Trophoblast cell (in vitro differentiated cells and primary cell): ENCODE results near the gene MED13L.

Source experiments
- DNase-seq, 2 donors: peaks; one replicate each; pipeline ENCODE4 v3.0.0-alpha.2; 2016
- H2AFZ ChIP-seq: 2 replicates; pipeline ENCODE4 v1.6.1; 2013; ENCODE audit warnings: low read length, moderate library complexity, mild to moderate bottlenecking; ENCODE audit not compliant: insufficient read depth, poor library complexity
- H2AK5ac ChIP-seq: 2 replicates; pipeline ENCODE4 v1.6.1; 2013; ENCODE audit warnings: mild to moderate bottlenecking, low read length
- H2BK120ac ChIP-seq: 2 replicates; pipeline ENCODE4 v1.6.1; 2013; ENCODE audit warnings: low read length, mild to moderate bottlenecking, moderate library complexity; ENCODE audit not compliant: insufficient read depth, poor library complexity
- H2BK12ac ChIP-seq: 2 replicates; pipeline ENCODE4 v1.6.1; 2013; ENCODE audit warnings: mild to moderate bottlenecking, low read length, moderate library complexity
- H2BK5ac ChIP-seq: 2 replicates; pipeline ENCODE4 v1.6.1; 2013; ENCODE audit warnings: low read length, low read depth, moderate library complexity, mild to moderate bottlenecking; ENCODE audit not compliant: poor library complexity
- H3K14ac ChIP-seq: 2 replicates; pipeline ENCODE4 v1.6.1; 2013; ENCODE audit warnings: mild to moderate bottlenecking, low read length
- H3K18ac ChIP-seq: 2 replicates; pipeline ENCODE4 v1.6.1; 2013; ENCODE audit warnings: mild to moderate bottlenecking, low read length
- H3K23ac ChIP-seq: 2 replicates; pipeline ENCODE4 v1.6.1; 2013; ENCODE audit warnings: low read length
- H3K27ac ChIP-seq: 2 replicates; pipeline ENCODE4 v1.5.1; 2013; ENCODE audit warnings: low read depth, mild to moderate bottlenecking, inconsistent platforms, low read length, moderate library complexity
- H3K27me3 ChIP-seq: 2 replicates; pipeline ENCODE4 v1.6.1; 2013; ENCODE audit warnings: inconsistent platforms, mild to moderate bottlenecking, low read length, moderate library complexity; ENCODE audit not compliant: insufficient read depth
- H3K36me3 ChIP-seq, 2 experiments: 1 replicate in 1 of 2; 2 replicates in 1 of 2; pipeline ENCODE4 v1.6.1; 2013; ENCODE audit warnings: low read length in 2 of 2, mild to moderate bottlenecking in 2 of 2, moderate library complexity in 1 of 2; ENCODE audit not compliant: insufficient read depth in 2 of 2, control insufficient read depth in 1 of 2
- H3K4ac ChIP-seq: 2 replicates; pipeline ENCODE4 v1.6.1; 2013; ENCODE audit warnings: low read depth, mild to moderate bottlenecking, low read length, moderate library complexity
- H3K4me1 ChIP-seq, 2 experiments: 1 replicate in 1 of 2; 2 replicates in 1 of 2; pipeline ENCODE4 v1.6.1; 2013; ENCODE audit warnings: low read length in 2 of 2, mild to moderate bottlenecking in 2 of 2, moderate library complexity in 1 of 2; ENCODE audit not compliant: insufficient read depth in 2 of 2, control insufficient read depth in 1 of 2
- H3K4me2 ChIP-seq: 2 replicates; pipeline ENCODE4 v1.6.1; 2013; ENCODE audit warnings: inconsistent platforms, mild to moderate bottlenecking, low read length, moderate library complexity
- H3K4me3 ChIP-seq: 2 replicates; pipeline ENCODE4 v1.5.1; 2013; ENCODE audit warnings: mild to moderate bottlenecking, low read depth, low read length, inconsistent platforms
- H3K79me1 ChIP-seq: one replicate; pipeline ENCODE4 v1.6.1; 2013; ENCODE audit warnings: low read length
- H3K79me2 ChIP-seq: 2 replicates; pipeline ENCODE4 v1.6.1; 2013; ENCODE audit warnings: low read length, mild to moderate bottlenecking; ENCODE audit not compliant: control insufficient read depth, insufficient read depth, poor library complexity
- H3K9ac ChIP-seq: 2 replicates; pipeline ENCODE4 v1.6.1; 2013; ENCODE audit warnings: mild to moderate bottlenecking, low read length
- H3K9me3 ChIP-seq: 2 replicates; pipeline ENCODE4 v1.6.1; 2013; ENCODE audit warnings: low read depth, mild to moderate bottlenecking, control low read depth, inconsistent platforms, low read length; ENCODE audit not compliant: insufficient read depth
- H4K12ac ChIP-seq: 2 replicates; pipeline ENCODE4 v1.6.1; 2013; ENCODE audit warnings: low read depth, mild to moderate bottlenecking, low read length, moderate library complexity
- H4K8ac ChIP-seq: 2 replicates; pipeline ENCODE4 v1.6.1; 2013; ENCODE audit warnings: low read depth, mild to moderate bottlenecking, low read length, moderate library complexity
- H4K91ac ChIP-seq: one replicate; pipeline ENCODE4 v1.6.1; 2013; ENCODE audit warnings: low read depth, mild to moderate bottlenecking, low read length, moderate library complexity
- WGBS: extraction: QIAGEN DNeasy Blood & Tissue Kit; methylation state at CpG from one replicate; pipeline ENCODE4 v1.1.7; 2013; ENCODE audit warnings: missing lambda C conversion rate; ENCODE audit not compliant: insufficient read length, insufficient coverage; ENCODE audit errors: extremely low coverage; 5-methylcytosine and 5-hydroxymethylcytosine counted together

MED13L gene

DNA sequence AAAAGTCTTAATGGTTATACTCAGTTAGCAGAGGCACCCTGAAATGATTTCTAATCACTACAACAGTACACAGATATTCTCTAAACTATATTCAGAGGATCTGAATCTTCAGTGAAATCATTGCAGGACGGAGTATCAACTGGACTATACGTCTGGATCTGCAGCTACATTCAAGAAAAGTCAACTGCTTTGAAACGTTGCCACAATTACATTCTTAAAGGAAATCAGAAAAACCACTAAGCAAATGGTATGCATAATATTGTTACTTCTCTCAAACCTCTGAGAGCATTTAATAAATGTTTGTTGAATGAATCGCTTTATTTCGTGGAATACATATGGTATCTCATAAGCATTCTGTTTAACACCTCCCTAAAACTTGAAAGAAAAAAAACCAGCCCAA lies 67.4 kb downstream of the MED13L start:
- Histone ChIP-seq H3K79me1 (no peaks in the 10 kb centered on the region), H3K4me1 (no peaks in the 10 kb centered on the region), H3K14ac (no peak overlapping the region), H3K27ac (no peak overlapping the region), H4K12ac (no peak overlapping the region), H3K4me3 (no peak overlapping the region), H3K18ac (no peak overlapping the region), H3K4me2 (no peak overlapping the region), H2AK5ac (no peak overlapping the region), H3K9ac (no peak overlapping the region), H3K23ac (no peak overlapping the region), H4K8ac (no peak overlapping the region), H3K27me3 (no peaks in the 10 kb centered on the region), H3K9me3 (no peaks in the 10 kb centered on the region), H3K79me2 (peaks cover 5% of the 10 kb centered on the region), H2BK120ac (no peak overlapping the region), H2BK5ac (no peak overlapping the region), H2AFZ (no peak overlapping the region), H3K36me3 (no peaks in the 10 kb centered on the region), H3K4ac (no peak overlapping the region), H2BK12ac (no peak overlapping the region), H4K91ac (no peak overlapping the region)
- no peak for DNase-seq
- WGBS, result no CpG with 5 or more reads among the region's 5 CpGs

DNA sequence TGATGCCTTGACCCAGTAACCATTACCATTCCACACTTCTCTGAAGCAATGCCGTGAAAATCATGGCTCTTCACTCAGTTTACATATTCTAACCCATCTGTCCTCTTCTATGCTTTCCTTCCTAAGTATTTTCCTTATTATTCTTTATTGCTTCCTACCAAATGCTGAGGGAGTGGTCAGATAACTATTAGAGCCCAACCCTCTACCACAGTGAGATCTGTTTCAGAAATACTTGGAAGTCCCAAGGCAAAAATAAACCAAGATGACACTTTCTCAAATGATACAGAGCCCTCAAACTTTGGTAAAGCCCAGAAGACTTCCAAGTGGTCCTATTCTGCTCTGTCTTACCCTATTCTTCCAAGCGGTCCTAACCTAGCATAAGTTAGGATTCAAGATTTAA lies 68.0 kb downstream of the MED13L start:
- no peak overlapping the region for H2BK120ac ChIP-seq
- peaks cover 7% of the 10 kb centered on the region for H3K79me2 ChIP-seq
- H3K9me3 ChIP-seq, result no peaks in the 10 kb centered on the region
- no peak overlapping the region for H3K4me2 ChIP-seq
- no peak overlapping the region for H3K27ac ChIP-seq
- no peak overlapping the region for H2AFZ ChIP-seq
- H3K4me3 ChIP-seq, result no peak overlapping the region
- H2BK12ac ChIP-seq, result no peak overlapping the region
- no peak for DNase-seq
- no peak overlapping the region for H3K4ac ChIP-seq
- no peak overlapping the region for H2BK5ac ChIP-seq
- H3K23ac ChIP-seq, result no peak overlapping the region
- no peaks in the 10 kb centered on the region for H3K4me1 ChIP-seq
- H4K8ac ChIP-seq, result no peak overlapping the region
- H3K18ac ChIP-seq, result no peak overlapping the region
- H3K14ac ChIP-seq, result no peak overlapping the region
- H2AK5ac ChIP-seq, result no peak overlapping the region
- WGBS, result no CpG with 5 or more reads among the region's 2 CpGs
- no peak overlapping the region for H4K91ac ChIP-seq
- H3K36me3 ChIP-seq, result no peaks in the 10 kb centered on the region
- no peak overlapping the region for H3K9ac ChIP-seq
- no peak overlapping the region for H4K12ac ChIP-seq
- H3K27me3 ChIP-seq, result no peaks in the 10 kb centered on the region
- no peaks in the 10 kb centered on the region for H3K79me1 ChIP-seq

DNA sequence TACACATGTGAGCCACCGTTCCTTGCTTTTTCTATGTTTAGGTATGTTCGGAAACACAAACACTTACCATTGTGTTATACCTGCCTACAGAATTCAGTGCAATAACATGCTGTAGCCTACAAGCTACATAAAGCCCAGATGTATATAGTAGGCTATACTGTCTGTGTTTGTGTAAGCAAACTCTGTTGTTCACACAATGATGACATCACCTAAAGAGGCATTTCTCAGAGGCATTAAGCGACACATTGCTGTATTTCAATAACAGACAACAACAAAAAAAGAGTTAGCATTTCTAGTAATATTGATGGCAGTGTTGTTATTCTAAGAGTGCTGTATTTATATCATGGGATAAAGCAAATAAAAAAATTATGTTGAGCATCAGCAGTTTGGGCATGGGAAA lies 70.2 kb downstream of the MED13L start:
- Histone ChIP-seq H3K79me2 (peaks cover 7% of the 10 kb centered on the region), H3K4me1 (peaks cover 2% of the 10 kb centered on the region in 2 experiments), H4K91ac (no peak overlapping the region), H3K23ac (no peak overlapping the region), H2AFZ (no peak overlapping the region), H3K27ac (no peak overlapping the region), H2BK12ac (no peak overlapping the region), H2BK5ac (no peak overlapping the region), H3K9ac (no peak overlapping the region), H2AK5ac (no peak overlapping the region), H4K8ac (no peak overlapping the region), H3K4me2 (no peak overlapping the region), H3K18ac (no peak overlapping the region), H3K36me3 (no peaks in the 10 kb centered on the region), H3K14ac (no peak overlapping the region), H2BK120ac (no peak overlapping the region), H3K4me3 (no peak overlapping the region), H3K9me3 (no peaks in the 10 kb centered on the region), H3K4ac (peak overlapping the region; percentile 40), H3K27me3 (no peaks in the 10 kb centered on the region), H3K79me1 (no peaks in the 10 kb centered on the region), H4K12ac (no peak overlapping the region)
- DNase-seq, result no peak
- WGBS, result no CpG with 5 or more reads among the region's 3 CpGs

DNA sequence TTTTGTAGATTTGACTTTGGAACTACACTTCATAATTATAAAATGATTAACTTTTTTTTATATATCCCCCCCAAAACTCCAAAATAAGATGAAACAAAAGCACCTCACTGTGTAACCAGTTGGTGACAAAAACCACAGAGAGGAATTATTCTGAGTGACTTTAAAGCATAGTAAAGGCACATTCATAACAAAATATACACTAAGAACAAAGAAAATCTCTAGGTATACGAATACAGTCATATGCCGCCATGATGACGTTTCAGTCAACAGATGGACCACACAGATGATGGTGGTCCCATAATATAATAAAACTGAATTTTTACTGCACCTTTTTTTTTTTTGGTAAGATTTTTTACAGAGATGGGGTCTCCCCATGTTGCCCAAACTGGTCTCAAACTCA lies 70.7 kb downstream of the MED13L start:
- Histone ChIP-seq H4K91ac (no peak overlapping the region), H3K79me2 (peaks cover 7% of the 10 kb centered on the region), H3K27ac (no peak overlapping the region), H3K9ac (no peak overlapping the region), H3K4me3 (no peak overlapping the region), H3K79me1 (no peaks in the 10 kb centered on the region), H4K8ac (no peak overlapping the region), H3K36me3 (no peaks in the 10 kb centered on the region), H3K14ac (no peak overlapping the region), H3K27me3 (no peaks in the 10 kb centered on the region), H3K4ac (peak overlapping the region; percentile 40), H3K18ac (no peak overlapping the region), H3K23ac (no peak overlapping the region), H2BK120ac (no peak overlapping the region), H2BK5ac (no peak overlapping the region), H3K4me1 (peaks cover 2% of the 10 kb centered on the region in 2 experiments), H4K12ac (no peak overlapping the region), H2AK5ac (no peak overlapping the region), H2AFZ (no peak overlapping the region), H2BK12ac (no peak overlapping the region), H3K4me2 (no peak overlapping the region), H3K9me3 (no peaks in the 10 kb centered on the region)
- DNase-seq, result no peak
- no CpG with 5 or more reads among the region's 3 CpGs for WGBS
